NCI-H2029 treated with DMSO at 0.1 percent for 48 hours (cell line): ENCODE data around the gene HLA-DMB.

Experiments used
- DNase-seq: peaks from one replicate; lab custom pipeline; 2025; lab: John Stamatoyannopoulos, UW

The HLA-DMB gene

DNA sequence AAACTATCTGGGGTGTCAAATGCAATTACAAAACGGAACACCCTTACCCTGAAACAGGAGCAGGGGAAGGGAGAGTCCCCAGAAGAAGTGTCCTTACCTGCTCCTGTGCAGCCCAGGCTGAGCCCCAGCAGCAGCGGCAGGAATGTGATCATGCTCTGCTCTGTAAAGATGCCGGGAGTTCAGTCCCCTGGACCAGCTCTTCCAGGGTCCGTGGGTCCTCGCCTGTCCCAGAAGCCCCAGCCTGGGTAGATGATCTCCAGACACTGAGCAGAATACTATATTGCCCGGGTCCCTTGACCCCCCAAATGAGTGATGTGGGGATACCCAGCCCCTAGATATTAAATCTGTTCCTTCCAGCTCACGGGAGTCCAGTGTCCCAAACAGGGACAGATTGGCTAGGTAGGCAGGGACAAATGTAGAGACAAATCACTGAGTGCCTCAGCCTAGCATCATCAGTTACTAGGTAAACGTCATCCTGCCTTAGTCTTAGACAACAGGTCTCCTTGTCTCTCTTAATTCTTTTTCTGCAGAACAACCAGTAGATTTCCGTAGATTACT is at the start of gene HLA-DMB:
HLA-DMB (minus strand) TSS at position 373 of the 558 bp plus-strand sequence; CDS start at position 152, 221 bp downstream.
- DNase-seq, result no peak

DNA sequence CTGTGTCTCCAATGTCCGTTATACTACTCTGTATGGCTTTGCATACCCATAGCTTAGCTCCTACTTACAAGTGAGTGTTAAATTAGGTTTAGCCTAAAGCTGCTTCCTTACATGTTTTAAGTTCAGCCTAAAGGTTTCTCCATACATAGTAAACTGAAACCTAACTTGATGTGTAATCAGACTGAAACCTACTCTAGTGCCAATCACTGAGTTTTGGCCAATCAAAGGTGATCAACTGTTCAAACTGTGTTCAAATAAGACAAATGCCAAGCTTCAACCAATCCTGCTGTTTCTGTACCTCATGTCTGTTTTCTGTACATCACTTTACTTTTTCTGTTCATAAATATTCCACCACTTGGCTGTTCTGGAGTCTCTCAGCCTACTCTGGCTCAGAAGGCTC is 48.5 kb upstream of the HLA-DMB start:
- DNase-seq, result no peak

DNA sequence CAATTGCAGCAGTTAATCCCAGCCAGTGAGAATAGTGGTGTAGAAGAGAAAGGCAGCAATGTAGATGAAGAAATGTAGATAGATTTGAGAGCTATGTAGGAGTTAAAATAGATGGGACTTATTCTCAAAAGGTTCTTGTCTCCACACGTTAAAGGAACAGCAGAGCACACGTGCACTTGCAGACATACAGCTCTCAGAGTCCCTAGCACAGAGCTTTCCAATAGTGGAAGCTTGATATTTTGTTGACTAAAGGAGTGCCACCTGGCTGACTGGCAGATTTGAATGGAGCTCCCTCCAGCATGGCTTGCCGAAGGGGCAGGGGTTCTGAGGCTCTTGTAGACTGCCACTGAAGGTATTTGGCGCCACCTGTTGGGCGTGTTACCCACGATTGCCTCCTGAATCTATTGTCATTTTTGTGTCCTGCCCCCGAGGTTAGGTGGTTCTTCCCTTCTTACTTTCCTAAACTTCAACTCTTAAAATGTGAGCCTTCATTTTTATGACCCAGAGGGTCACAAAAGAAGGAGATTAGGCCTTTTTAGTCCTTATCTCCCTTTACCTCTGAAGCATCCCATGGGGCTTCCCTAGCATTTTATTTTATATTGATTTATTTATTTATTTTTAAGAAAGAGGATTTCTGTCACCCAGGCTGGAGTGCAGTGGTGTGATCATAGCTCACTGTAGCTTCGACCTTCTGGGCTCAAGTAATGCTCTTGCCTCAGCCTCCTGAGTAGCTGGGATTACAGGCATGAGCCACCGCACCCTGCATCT is 44.0 kb upstream of the HLA-DMB start:
- DNase-seq, result peak; percentile 91

DNA sequence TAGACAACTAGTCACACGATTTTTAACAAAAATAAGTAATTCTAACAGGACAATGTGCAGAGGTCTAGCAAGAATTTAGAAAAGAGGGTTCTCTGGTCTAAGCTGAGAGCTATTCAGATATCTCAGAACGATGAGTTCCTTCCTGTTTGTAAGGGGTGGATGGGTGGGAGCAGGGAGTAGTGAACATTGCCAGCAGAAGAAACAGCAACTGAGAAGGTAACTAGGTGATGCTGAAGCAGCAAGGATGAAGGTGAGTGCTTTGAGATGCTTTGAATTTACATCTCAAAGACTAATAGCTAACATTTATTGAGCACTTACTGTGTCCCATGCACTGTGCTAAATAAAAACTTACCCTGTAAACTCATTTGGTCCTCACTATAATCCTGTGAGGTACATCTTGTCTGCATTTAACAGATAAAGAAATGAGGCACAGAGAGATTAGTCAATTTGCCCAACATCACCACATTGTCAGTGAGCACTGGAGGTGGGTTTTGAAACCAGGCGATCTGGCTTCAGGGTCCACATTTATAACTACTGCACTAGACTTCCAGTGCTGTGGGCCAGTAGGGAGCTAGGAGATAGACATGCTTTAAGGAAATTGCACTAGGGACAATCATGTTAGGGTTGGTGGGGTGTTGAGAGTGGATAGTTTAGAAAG is 43.3 kb upstream of the HLA-DMB start:
- DNase-seq, result no peak

DNA sequence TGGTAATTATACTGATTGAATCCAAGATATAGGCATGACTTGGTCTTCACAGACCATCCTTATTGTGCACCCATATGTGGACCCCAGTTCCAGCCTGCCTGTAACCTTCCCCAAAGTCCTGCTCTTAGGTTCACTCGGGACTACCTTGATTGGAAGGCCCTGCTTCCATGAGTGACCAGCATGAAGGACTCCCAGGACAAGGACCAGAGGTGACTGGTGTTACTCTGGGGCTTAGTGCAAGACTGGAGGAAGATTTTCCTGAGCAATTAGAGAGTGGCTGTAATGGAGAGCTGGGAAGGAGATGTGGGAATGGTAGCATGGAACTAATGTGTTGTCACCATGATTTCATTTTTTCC is 42.6 kb upstream of the HLA-DMB start:
- DNase-seq, result no peak

DNA sequence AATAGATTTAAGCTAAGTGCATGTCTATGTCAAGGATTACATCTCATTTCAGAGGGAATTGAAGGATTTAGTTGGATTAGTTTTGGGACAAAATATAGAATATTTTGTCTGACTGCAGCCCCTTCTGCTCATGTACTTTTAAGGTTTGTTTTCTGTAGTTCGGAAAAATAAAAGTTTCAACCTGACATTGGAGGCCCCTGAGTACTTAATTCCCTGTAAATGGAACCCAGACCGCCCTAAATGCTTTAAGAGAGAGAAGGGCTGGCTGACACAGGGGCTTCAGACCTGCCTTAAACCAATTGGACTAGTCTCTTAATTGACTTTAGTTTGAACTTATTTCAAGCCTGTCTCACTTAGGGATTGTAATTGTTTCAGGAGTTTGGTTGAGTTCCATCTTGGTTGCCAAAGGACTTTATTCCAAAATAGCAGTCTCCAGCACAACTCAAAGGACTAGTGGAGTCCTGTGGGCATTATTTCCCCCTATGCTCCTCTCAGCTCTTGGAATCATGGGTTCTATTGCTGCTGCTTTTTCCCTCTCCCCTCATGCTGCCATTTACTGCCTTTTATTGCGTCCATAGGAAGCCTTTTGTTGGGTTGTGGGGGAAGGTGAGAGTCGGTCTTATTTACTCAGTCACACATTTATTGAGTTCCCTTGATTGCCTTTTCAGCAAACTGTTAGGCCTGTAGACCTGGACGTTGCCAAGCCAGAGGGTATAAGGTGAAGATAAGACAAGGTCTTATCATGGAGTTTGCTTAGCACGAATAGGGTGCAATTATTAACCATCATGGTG is 42.1 kb upstream of the HLA-DMB start:
- DNase-seq, result no peak

DNA sequence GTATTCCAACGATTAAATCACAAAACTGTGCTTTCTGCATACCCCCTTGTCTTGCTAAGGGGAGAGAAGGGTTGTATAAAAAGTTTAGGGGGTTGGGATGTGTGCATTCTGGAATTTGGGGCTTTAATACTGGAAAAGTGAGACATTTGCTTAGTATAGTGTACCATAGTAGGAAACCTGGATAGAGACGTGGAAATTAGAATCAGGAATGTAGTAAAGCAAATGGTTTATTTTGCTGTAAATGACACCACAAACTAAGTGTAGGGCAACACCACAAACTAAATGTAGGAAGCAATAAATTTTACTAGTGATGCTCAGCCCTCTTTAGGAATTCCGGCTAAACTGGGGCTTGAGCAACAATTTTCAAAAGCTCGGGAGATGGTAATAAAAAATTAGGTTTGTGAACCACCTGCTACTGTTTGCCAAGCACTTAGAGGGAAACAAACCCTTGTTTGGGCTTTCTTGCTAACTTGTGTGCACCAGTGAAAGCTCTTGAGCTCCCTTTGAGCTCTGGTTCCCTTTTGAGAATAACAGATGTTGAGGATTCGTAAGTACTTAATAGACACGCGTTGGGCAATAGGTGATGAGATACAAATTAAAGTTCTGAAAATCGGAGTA is 41.4 kb upstream of the HLA-DMB start:
- DNase-seq, result peak; percentile 82

DNA sequence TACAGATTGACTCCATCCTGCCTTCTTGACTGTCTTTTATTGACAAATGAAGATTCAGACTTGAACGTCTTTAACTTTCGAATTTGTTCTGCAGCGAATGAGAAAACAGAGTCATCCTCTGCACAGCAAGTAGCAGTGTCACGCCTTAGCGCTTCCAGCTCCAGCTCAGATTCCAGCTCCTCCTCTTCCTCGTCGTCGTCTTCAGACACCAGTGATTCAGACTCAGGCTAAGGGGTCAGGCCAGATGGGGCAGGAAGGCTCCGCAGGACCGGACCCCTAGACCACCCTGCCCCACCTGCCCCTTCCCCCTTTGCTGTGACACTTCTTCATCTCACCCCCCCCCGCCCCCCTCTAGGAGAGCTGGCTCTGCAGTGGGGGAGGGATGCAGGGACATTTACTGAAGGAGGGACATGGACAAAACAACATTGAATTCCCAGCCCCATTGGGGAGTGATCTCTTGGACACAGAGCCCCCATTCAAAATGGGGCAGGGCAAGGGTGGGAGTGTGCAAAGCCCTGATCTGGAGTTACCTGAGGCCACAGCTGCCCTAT is 39.7 kb upstream of the HLA-DMB start:
- no peak for DNase-seq

DNA sequence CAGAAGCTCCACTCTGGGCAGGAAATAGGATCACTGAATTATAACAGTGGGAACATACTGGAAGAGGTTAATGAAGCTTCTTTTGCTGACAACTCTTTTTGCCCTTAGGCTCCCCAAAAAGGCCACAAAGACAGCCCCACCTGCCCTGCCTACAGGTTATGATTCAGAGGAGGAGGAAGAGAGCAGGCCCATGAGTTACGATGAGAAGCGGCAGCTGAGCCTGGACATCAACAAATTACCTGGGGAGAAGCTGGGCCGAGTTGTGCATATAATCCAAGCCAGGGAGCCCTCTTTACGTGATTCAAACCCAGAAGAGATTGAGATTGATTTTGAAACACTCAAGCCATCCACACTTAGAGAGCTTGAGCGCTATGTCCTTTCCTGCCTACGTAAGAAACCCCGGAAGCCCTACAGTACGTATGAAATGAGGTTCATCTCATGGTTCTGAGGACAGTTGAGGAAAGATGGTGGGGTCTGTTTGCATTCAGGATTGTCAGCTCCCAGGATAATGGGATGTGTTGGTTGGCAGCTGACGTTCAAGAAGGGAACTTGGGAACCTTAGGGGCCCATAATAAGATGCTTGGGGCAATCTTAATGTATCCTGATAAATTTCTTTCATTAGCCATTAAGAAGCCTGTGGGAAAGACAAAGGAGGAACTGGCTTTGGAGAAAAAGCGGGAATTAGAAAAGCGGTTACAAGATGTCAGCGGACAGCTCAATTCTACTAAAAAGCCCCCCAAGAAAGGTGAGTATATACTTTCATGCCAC is 39.1 kb upstream of the HLA-DMB start:
- no peak for DNase-seq

DNA sequence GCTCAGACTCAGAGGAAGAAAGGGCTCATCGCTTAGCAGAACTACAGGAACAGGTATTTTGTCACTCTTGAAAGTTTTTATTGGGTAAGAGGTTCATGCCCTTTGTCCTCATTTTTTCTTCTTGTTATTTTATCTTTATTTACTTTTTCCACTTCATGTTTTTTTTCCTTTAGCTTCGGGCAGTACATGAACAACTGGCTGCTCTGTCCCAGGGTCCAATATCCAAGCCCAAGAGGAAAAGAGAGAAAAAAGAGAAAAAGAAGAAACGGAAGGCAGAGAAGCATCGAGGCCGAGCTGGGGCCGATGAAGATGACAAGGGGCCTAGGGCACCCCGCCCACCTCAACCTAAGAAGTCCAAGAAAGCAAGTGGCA is 37.1 kb upstream of the HLA-DMB start:
- no peak for DNase-seq

DNA sequence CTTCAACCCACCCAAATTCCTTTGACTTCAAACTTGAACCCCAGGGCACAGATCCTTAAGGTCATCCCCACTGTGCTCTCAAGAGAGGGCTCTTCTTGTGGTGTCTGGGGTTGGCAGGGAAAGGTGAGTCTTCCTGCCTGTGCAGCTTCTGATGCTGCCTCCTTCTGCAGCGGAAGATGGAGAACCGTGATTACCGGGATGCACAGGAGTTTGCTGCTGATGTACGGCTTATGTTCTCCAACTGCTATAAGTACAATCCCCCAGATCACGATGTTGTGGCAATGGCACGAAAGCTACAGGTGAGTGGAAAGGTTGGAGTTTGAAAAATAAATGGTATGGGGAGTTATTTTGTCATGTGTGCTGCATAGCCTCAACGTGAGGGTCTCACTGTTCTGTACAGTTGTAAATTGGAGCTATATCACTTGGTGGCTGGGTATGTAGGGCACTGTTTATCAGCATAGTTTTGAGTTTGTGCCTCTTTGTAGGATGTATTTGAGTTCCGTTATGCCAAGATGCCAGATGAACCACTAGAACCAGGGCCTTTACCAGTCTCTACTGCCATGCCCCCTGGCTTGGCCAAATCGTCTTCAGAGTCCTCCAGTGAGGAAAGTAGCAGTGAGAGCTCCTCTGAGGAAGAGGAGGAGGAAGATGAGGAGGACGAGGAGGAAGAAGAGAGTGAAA is 36.6 kb upstream of the HLA-DMB start:
- no peak for DNase-seq

DNA sequence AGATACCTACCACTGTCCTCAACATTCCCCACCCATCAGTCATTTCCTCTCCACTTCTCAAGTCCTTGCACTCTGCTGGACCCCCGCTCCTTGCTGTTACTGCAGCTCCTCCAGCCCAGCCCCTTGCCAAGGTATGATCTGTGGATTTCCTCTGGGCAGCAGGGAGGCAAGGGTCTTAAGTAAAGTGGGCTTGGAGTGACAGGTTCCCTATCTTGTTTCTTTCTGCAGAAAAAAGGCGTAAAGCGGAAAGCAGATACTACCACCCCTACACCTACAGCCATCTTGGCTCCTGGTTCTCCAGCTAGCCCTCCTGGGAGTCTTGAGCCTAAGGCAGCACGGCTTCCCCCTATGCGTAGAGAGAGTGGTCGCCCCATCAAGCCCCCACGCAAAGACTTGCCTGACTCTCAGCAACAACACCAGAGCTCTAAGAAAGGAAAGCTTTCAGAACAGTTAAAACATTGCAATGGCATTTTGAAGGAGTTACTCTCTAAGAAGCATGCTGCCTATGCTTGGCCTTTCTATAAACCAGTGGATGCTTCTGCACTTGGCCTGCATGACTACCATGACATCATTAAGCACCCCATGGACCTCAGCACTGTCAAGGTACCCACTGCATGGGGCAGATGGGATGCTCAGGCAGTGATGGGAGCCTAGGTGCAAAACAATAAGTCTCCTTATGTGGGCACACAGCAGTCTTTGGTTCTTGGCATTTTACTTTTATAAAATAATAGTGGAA is 35.7 kb upstream of the HLA-DMB start:
- no peak for DNase-seq

DNA sequence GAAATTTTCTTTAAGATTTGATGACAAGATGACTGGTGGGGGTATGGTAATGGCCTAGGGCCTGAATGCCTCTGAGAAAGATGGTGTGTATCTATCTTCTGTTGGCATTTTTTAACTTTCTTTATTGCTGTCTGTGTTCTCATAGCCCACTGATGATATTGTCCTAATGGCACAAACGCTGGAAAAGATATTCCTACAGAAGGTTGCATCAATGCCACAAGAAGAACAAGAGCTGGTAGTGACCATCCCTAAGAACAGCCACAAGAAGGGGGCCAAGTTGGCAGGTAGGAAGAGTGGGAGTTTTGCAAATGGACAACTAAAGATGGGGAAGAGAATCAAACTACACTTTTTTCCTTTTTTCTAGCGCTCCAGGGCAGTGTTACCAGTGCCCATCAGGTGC is 35.1 kb upstream of the HLA-DMB start:
- no peak for DNase-seq

DNA sequence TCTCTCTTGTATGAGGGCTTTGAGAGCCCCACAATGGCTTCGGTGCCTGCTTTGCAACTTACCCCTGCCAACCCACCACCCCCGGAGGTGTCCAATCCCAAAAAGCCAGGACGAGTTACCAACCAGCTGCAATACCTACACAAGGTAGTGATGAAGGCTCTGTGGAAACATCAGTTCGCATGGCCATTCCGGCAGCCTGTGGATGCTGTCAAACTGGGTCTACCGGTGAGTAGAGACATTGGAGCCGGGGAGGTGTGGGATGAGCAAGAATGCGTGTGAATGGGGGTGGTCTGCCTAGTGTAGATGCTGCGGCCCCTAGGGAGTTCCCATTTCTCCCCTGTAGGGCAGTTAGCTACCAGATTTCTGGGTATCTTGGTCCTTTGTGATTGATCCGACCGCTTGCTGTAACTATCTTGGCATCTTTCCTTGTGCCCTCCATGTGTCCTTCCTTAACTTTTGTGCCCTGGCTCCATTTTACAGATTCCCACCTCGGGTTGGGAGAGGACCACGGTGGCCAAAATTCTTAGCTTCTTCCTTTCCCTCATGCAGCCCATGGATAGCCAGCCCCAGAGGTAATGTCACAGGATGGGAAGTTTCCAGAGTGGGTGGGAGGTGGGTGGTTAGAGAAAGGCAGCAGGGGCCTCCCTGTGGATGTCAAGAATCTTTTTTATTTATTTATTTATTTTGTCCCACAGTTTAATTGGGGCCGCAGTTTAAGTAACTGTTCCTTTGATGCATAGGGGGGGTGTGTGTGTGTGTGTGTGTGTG is 33.9 kb upstream of the HLA-DMB start:
- DNase-seq, result no peak

DNA sequence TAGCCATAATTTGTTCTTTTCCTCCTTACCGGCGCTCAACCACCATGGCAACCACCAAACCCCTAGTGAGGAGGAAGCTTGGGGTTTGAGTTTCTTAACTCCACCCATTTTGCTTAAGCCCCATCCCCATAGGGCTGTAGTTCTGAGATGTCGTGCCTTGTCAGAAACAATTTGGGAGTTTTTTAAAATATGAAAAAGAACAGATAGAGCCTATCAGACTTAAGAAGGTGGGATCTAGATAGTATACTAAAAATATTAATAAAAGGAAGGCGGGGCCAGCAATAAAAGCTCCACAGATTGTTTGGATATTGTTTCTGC is 33.1 kb upstream of the HLA-DMB start:
- DNase-seq, result no peak

DNA sequence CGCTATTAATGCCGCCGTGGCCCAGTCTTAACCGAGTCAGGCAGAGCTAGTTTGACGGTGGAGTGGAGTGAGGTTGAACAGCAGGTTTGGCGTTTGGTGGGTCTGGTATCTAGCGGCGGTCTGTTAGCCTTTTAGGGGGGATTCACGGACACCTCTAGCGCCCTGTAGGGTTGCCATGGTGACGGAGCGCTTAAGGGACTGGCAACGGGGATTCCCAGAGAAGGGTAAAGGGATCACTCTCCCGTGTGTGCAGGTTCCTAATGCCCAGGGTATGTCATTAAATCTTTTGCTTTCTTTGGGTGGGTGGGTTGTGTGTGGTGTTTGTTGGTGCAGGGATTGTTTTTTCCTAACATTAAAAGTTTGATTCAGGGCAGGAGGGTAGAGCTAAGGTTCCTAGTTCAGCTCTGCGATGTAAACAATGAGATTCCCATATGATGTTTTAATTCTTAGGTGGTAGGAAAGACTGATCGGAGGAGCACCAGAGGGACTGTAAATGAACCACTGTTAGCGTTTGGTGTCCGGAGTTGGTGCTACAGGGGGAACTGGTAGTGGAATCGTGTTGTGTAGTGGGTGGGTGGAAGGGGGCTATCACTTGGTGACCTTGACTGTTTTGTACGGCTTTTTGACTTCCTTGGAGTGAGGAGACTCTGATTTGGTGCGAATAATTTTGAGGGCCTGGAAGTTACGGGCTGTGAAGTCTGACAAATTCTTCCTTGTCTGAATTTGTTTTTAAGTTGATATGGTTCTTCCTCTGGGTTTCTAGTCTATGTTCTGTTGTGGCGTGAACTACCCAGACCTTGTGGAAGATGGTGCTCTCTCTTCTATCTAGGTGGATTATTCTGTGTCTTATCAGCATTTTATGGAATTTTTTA is 32.6 kb upstream of the HLA-DMB start:
- DNase-seq, result peak; percentile 36

DNA sequence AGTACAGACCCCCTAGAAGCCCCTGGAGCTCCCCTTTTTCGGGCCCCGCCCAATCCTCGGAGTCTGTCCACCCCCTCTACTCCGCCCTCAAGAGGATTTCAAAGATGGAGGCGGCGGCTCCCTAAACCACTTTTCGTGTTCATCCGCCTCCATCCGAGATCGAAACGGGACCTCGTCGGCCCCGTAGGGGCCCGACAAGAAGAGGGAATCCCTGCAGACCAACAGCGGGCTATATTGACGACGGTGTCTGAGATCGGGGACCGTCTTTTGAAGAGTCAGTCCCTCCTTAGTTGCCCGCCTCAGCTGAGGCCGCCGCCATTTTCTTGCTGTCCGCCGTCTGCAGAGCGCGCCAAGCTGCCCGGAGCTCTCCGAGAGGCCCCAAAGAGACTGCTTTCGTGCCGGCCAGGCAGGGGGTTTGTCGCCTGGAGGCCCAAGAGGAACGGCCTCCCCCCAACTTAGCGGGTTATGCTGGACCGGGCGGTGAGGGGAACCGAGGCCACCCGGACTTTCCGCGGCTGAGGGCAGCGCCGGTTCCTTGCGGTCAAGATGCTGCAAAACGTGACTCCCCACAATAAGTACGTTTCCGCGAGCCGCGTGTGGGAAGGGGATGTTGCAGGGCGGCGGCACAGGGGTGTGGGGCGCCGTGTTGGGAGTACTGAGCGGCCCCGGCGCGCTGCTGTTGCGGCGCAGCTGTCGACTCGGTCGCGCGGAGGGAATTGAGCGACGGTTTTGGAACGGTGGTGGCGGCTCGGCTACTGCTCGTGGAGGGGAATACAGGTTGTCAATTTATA is 31.7 kb upstream of the HLA-DMB start:
- peak; percentile 82 for DNase-seq
